Occipital lobe (tissue), 2 donors: ENCODE results near the gene RAD52. TPM values are rescaled to one million over a fixed set of nuclear protein-coding genes. Genes with fewer than 3 reads are reported as not detected.

ENCODE experiments used
- DNase-seq: peaks from one replicate; lab custom pipeline; 2025; lab: John Stamatoyannopoulos, UW
- total RNA-seq: library from RNA; depleted of rRNA; stranded (reverse); fragments of >200 nt; gene quantifications from one replicate; pipeline ENCODE4 v1.2.3, GENCODE V29; 2014

RAD52 gene
- 16.7 TPM for total RNA-seq

DNA sequence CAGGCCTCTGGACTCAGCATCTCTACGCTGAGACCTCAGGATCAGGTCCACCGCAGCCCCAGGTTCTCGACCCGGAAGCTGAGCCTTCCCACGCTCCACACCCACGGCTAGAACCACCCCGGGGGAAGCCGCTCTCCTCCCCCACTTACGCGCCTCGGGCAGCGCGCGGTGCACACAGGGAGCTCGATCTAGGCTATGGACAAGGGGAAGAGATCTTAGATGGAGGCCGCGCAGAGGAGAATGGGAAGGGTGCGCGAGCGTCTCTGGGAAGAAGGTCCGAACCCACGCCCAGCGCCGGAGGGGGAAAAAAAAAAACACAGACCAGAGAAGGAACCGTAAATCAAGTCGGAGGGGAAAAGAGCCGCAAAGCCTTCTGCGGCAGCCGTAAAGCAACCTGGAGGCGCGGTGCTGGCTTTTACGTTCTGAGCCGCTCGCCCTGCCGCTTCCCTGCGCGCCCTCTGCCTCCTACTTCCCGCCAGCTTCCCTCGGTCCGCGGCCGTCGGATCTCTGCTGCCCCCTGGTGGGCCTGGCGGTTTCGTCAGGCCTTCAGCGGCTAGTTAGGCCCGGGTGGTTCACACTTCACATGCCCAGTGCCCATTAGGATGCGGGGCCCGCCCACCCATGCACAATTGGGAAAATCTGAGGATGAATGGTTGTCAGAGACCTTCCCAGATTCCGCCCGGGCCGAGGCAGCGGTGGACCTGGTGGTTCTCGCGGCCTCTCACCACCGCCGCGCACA, at the start of gene RAD52:
RAD52 (minus strand) TSS at position 242 of the 739 bp plus-strand sequence. CDS start 16,636 bp downstream, outside the sequence.
- peak; percentile 95 for DNase-seq

DNA sequence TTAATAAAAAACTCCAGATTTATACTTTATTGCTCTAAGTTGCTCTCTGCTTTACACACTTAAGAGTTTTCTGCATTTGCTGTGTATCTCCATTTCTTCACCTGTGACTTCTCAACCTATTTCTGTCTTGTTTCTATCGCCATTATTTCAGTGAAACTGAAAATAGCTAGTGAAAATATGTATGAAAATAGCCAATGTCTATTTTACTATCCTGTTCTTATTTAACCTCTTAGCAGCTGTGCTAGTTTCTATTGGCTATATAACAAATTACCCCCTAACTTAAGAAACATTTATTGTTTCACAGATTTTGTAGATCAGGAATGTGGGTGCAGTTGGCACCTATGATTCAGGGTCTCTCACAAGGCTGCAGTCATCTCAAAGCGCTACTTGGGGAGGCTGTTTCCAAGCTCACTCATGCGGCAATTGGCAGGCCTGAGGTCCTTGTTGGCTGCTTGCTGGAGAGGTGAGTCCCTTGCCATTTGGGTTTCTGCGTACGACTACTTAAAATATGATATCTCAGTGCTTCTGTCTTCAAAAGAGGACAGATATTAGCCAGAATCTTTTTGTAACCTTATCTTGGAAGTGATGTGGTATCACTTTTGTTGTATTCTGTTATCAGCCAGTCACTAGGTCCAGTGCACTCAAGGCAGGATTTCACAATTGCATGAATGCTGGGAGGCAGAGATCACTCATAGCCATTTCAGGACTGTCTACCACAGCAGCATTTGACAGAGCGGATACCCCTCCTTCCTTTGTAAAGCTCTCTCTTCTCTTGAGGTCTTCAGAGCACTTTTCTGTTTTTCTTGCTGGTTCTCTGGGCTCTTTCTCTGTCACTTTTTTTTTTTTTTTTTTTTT, 48.8 kb upstream of the RAD52 start:
- DNase-seq: no peak

DNA sequence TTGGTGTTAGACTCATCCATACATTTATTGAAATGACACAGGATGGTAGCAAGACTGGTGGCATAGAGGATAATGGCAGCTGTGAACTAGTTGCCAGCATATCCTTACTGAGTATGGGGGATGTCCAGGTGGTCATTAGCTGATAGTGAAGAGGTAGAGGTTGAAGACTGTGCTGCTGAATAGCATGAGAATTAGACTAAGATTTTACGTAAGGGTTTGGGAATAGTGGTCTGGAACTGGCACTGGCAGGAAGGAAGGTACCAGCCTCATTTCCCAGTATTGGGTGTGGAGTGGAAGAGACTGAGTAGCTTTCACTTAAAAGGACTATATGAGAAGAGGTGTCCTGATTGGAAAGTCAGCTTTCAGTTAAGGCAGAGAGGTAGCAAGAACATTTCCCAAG, 48.0 kb upstream of the RAD52 start:
- no peak for DNase-seq

DNA sequence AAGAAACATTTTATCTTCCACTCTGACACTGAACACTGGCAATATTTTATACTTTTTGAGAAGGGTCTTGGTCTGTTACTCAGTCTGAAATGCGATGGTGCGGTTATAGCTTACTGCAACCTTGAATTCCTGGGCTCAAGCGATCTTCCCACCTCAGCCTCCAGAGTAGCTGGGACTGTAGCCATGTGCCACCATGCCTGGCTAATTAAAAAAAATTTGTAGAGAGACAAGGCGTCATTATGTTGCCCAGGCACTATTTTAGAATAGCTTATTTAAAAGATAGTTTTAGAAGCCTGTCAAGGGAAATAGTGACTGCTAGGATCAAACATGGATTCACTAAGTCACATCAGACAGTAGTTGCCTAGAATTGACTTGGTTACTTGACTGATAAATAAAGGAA, 47.4 kb upstream of the RAD52 start:
- DNase-seq: no peak

DNA sequence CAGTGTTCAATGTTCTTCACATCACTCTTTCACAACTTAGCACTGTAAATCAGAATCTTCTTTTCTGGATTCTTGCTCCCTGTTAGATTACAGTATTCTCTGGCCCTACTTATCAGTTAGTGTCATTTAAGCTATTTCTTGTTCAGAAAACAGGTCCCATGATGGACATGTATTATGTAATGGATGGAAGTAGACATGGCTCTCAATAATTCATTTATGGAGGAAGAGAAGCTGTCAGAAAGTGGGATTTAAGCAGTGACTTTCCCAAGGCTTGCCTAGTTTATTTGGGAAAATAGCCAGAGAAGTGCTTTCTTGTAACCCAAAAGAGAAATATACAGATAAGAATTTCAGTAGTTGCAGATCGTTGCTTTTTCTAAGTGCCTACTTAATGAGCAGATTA, 43.2 kb upstream of the RAD52 start:
- no peak for DNase-seq

DNA sequence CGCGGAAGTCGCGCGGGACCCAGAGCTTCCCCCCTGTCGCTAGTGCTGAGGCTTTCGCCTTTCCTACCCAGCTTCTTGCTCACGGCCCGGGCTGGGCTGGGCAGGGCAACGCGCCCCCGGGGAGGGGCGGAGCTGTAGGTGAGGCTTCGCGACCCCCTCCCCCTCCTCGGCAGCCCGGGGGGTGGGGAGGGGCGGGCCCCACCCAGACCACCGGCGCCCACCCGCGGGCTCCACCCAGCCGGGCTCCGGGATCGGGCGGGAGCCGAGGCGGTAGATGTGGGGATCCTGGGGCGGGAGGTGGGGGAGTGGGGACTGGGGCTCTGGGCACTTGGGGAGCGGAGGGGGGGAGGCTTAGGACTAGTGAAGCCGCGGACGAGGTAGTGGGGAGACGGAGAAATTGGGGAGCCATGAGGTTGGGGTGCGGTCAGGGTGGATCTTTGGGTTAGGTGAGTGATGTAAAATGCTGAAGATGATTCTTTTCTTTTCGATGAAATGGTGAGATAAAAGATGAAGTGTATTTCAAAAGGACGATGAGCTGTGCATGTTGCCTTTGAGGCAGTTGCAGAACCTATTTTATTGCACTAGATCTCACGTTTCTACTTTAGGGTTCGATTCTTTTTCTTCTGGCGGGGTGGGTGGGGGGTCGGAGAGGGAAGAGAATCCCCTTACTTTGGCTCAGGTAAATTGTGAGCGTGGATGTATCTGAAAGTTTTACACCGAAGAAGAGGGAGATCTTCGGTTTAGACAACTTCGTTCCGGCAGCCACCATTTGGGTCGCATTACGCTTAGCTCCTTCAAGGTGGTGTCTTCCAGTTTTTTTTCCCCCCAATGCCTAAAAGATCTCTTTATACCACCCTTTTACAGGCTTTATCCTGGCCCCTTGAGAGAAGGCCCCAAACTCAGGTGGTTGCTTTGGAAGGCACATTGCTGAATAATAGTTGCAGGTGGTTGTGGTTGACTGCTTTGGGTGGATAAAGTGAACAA, 42.1 kb upstream of the RAD52 start:
- DNase-seq: peak; percentile 59

DNA sequence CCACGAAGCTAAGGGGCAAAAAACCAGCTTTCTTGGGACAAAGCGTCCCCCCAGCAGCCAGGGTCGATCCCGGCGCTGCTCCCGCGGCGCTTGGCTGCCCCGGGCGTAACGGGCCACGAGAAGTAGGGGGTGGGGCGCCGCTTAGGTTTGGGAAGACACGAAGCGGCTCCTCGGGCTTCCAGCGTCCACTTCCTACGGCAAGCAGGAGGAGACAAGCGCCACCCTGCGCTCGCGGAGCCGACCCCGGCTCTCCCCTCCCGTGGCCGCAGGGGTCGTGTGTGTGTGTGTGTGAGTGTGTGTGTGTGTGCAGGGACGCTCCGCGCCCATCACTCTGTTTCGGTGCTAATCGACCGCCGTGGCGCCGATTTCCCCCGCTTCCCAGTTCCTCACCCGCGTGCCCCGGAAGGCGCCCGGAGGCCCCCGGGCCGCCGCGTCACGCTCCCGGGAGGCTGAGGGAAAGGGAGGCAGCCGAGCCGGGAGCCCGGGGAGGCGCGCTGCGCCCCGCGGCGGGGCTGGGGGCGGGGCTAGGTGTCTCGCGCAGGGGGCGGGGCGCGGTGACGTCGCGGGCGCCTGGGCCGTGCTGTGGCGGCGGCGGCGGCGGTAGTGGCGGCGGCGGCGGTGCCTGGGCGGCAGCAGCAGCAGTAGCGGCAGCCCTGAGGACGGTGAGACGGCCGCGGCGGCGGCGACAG, 41.3 kb upstream of the RAD52 start, which contains the start of gene ERC1:
ERC1 (plus strand) TSS at position 563 of the 689 bp plus-strand sequence. CDS start 36,681 bp downstream, outside the sequence.
- peak; percentile 84 for DNase-seq

DNA sequence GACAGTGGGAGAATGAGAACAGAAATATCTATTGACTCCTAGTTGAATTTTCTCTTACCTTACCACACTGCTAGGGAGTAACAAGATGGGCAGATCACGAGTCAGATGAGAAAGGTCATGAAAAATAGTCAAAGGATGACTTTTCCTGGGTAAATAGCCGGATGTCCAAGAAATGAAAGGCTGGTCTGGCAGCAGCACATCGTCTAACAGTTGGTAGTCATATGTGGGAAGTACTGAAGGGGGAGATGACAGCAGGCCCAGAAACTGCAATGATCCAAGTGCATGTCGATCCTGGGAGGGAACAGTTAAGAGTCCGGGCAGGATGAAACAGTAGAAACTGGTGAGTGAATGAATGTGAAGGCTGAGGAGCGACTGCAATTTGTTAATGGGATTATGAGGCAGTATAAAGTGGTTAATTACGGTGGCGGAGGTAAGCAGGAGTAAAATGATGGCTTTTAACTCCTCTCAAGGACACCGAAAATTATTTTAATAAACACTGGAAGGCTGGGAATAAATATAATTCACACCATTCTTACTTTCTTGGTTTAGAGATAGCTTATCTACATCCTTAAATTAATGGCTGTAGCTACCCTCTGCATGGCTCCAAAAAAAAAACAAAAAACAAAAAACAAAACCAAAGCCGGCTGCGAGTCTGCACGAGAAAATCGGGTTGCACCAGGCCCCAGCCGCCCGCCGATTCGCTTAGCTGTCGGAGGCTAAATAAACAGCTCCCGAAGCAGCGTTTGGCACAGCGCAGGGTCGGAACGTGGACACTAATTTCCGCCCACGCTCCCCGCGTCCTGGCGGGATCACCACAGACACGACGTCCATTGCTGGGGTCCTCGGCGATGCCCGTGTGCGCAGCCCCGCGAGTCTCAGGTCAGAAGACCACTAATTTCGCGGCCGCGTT, 40.5 kb upstream of the RAD52 start:
- DNase-seq: peak; percentile 40

DNA sequence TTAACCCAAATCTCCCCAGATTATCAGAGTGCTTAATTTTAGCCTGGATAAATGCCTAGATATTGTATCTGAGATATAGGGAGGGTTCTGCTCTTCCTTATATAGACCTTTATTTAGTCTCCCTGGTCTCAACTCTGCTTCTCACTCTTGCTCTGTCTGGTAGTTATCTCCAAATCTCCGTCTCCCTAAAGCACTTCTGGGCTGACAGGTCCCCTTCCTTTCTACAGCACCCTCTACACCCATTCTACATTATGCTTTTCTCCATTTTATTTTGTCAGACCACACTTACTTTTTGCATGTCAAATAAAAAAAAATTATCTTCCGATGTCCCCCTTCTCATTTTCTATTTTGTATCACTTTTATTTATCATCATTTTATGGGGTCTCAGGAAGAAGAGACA, 39.6 kb upstream of the RAD52 start:
- DNase-seq: no peak

DNA sequence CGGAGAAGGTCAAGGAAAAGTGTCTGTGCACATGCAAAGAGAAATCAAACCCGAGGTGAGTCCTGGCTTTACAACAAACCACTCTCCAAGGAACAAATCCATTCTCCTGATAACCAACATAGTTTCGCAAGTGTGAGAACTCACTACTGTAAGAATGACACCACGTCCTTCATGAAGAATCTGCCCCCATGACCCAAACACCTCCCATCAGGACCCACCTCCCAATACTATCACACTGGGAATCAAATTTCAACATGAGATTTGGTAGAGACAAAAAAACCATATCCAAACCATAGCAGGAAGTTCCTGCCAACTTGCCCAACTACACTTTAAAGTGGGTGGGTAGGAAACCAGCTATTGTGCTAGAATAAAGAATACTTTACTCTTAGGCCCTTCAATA, 39.2 kb upstream of the RAD52 start:
- no peak for DNase-seq

DNA sequence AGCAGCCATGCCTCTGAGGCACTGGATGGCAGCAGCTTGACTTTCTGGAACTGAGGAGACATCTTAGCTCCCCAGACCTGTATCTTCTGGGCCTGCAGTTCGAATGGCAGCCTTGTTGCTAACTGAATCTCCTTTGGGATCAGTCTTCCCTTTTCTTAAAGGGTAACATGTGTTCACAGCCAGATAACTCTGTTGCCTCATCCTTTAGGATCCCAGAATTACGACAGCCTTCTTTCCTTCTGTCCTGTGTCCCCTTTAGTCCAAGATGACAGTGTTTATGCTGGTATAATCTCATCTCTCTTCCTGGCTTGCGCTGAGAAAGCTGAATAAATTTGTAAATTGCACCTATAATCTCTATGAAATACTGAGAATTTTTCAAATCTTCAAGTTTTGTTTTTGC, 32.5 kb upstream of the RAD52 start:
- DNase-seq: no peak

DNA sequence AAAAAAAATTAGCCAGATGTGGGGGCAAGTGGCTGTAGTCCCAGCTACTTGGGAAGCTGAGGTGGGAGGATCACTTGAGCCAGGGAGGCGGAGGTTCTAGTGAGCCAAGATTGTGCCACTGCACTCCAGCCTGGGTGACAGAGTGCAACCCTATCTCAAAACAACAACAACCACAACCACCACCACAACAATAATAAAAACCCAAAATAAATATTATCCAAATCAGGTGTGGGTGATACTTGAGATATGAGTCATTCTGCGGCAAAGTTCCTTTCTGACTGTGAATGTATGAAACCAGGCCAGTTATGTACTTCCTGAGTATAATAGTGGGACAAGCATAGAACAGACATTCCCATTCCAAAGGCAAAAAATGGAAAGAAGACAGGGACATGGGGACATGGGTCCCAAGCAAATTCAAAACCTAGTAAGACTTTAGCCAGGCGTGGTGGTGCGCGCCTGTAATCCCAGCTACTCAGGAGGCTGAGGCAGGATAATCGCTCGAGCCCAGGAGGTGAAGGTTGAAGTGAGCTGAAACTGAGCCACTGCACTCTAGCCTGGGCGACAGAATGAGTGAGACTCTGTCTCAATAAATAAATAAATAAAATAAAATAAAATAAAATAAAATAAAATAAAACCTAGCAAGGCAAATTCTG, 31.8 kb upstream of the RAD52 start:
- no peak for DNase-seq

DNA sequence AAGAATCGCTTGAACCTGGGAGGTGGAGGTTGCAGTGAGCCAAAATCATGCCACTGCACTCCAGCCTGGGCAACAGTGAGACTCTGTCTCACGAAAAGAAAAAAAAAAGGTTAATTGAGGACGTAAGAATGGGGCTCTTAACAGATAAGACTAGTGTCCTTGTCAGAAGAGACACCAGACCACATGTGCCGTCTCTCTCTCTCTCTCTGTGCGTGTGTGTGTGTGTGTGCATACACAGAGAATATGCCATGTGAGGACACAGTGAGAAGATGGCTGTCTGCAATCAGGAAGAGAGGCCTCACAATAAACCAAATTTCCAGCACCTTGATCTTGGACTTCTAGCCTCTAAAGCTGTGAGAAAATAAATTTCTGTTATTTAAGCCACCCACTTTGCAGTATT, 29.9 kb upstream of the RAD52 start:
- DNase-seq: no peak

DNA sequence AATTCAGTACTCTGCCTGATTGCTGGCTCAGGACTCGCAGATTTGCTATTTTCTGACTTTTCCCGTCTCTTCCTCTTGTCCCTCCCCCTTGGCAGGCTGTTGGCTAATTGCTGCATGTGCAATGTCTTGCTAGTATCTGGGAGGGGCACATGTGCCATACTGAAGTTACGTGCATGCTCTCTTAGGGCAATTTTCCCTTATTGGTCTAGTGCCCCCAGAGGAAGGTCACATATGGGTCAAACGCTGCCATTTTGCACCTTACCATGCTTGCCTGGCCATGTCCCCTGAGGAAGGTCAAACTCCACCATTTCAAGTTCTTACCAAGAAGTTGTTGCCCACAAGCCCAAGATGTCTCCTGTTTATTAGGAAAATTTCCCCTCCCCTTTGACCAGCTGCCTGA, 27.7 kb upstream of the RAD52 start:
- no peak for DNase-seq

DNA sequence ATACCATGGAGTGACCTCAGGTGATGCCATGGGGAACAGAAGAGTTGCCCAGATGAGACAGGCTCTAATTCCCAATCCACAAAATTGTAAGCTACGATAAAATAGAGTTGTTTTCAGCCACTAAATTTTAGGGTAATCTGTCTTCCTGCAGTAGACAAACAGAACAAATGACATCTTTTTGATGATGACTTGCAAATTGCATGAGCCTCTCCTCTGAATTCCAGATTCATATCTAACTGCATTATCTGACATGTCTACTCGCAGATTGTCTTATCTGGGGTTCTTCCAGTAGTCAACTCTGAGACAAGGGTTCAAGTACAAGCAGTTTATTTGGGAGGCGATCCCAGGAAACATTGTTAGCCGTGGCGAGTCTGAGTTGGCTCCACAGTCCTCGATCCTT, 27.1 kb upstream of the RAD52 start:
- DNase-seq: no peak

DNA sequence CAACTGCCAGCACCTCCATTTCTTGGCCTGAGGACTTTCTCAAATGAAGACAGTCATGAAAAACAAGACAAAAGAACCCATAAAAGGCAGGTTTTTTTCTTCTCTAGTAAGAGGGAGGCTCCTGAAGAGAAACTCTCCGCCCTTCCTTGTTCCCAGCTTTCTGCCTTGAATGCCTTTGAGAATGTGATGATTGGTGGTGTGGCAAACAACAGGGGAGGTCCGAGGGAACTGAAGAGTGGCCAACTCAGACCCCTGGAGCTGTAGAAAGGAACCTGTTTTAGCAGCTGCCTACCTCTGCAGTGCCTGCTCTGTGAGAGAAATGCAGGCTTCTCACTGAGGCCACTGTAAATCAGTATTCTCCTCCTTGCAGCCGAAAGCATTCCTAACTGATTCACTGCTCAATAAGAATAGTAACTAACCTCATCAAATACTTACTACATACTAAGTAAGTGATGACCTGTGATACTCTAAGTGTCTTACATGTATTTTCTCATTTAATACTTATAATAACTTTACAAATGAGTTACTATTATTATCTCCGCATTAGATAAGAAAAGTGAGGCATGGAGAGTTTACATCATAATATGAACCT, 24.9 kb upstream of the RAD52 start:
- no peak for DNase-seq

DNA sequence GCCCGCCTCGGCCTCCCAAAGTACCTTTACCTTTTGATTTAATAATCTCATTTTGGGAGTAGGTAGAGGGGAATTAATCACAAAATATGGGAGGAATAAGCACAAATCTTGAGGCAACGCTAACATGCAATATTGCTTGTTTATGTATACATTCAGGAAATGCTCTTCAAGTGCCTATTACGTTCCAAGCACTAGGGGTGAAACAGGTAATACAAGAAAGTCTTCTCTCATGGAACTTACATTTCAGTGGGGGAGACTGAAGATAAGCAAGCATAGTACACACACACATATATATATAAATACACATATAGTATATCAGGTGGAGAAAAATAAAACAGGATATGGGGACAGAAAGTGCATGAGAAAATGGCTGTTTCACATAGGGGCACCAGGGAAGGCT, 22.5 kb upstream of the RAD52 start:
- no peak for DNase-seq

DNA sequence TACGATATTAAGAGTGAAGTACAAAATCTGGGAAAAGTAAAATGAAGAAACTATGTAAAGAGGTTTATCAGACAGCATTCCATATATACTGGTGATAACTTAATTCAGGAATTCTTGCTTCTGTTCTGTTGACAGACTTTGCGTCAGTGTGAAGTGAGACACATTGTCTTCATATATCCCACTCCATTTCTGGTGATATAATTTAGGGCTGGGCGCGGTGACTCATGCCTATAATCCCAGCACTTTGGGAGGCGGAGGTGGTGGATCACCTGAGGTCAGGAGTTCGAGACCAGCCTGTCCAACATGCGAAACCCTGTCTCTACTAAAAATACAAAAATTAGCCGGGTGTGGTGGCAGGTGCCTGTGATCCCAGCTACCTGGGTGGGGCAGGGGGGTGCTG, 20.3 kb upstream of the RAD52 start:
- DNase-seq: no peak

DNA sequence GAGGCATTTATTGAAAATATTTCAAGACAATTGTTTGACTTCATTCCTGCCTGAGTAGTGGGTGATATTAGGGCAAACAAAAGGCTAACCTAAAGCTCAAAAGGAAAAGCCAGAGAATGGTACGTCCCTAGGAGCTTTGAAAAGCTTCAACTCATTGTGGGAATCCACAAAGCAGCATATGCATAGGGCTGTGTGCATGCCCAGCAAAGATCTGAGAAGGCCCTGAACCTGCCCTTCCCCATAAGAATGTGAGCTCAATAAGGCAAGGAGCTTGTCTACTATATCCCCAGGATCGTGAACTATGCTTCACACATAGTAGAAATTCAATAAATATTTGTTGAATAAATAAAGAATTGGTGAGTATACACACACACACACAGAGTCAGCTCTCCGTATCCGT, 19.1 kb upstream of the RAD52 start:
- DNase-seq: no peak
